ENCODE measurements around the gene ZNRF1.

Gene ZNRF1

DNA sequence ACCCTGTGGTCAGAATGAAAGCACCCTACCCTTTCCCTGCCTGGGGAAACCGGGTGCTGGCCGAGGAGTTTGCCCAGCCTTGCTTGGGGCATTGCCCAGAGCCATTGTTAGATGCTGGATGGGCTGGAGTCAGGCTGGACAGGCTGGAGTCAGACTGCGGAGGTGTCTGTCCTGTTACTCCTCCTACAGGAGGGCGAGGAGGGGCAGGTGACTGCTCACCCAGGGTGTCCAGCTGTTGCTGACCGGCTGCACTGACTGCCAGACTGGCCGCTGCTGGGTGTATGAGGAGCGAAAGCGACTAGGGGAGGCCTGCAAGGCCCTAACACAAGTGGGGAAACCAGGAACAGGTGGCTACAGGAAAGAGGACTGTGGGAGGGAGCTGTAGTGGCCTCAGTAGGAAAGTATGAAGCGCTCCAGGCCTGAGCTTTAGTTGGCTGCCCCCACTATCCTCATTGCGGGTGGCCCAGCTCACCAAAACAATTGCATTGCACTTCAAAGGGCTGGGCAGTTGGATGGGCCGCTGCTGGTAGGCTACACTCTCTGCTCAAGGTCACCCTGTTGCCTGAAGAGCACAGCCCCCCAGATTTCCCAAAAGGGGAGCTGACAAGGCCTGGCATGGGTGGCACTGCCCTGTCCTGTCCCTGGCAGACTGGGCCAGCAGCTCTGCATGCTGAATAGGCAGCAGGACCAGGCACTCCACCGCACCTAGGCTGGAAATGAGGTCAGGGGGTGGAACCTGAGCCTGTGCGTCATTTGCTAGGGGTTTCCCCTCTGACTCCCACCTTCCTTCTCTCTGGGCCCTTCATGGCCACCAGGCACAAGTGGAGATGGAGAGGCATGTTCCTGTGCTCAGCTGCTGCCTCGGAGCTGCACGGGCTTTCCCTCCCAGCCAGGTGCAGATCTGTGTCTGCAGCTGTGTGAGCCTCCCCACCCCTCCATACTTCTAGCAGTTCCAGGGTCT, 99.4 kb downstream of the ZNRF1 start:
- H3K27me3 ChIP-seq (ENCODE audit: insufficient read depth, poor library complexity, severe bottlenecking) = no peaks in the 10 kb centered on the region
- no peaks in the 10 kb centered on the region; the same call in 1 of the 2 replicates for H3K36me3 ChIP-seq (ENCODE audit: low read depth)
- H3K9me3 ChIP-seq (ENCODE audit: severe bottlenecking) = no peaks in the 10 kb centered on the region
- no peak overlapping the region for H3K4me3 ChIP-seq (ENCODE audit: severe bottlenecking)
- DNase-seq (ENCODE audit: low spot score) (no peak), ATAC-seq (ENCODE audit: low read depth) (no peak)
- H3K4me1 ChIP-seq (ENCODE audit: insufficient read depth, poor library complexity, severe bottlenecking) = peaks cover 17% of the 10 kb centered on the region
- no peak overlapping the region for H3K27ac ChIP-seq (ENCODE audit: poor library complexity, severe bottlenecking)
- TF ChIP-seq, protein P1, sequence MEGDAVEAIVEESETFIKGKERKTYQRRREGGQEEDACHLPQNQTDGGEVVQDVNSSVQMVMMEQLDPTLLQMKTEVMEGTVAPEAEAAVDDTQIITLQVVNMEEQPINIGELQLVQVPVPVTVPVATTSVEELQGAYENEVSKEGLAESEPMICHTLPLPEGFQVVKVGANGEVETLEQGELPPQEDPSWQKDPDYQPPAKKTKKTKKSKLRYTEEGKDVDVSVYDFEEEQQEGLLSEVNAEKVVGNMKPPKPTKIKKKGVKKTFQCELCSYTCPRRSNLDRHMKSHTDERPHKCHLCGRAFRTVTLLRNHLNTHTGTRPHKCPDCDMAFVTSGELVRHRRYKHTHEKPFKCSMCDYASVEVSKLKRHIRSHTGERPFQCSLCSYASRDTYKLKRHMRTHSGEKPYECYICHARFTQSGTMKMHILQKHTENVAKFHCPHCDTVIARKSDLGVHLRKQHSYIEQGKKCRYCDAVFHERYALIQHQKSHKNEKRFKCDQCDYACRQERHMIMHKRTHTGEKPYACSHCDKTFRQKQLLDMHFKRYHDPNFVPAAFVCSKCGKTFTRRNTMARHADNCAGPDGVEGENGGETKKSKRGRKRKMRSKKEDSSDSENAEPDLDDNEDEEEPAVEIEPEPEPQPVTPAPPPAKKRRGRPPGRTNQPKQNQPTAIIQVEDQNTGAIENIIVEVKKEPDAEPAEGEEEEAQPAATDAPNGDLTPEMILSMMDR (IDR thresholded peaks at IDR 0.05; ENCODE audit: poor library complexity, severe bottlenecking) = no peak

DNA sequence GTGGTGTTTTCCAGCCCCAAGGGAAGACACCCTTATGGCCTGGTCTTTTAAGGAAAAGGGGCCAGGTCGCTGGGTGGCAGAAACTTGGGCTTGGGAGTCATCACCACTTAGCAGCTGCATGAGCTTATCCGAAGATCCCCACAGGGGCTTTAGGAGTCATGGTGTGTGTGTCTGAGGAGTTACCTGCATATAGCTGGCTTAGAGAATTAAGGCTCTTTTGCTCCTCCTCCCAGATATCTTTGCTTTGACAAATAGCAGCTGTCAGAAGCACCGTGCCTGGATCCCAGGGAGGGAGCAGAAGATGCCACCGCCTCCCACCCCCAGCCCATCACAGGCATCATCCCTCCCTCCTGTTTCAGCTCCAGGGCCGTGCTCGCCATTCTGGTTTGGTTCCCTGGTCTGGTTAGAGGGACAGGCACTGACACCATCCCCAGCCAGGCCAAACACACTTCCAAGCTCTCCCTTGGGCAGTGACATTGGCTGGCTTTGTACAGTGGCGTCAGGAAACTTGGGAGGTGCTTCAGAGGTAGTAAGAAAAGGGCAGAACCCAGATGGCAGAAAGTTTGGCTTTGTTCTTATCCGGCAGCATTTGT, 100.3 kb downstream of the ZNRF1 start:
- no peaks in the 10 kb centered on the region for H3K9me3 ChIP-seq (ENCODE audit: severe bottlenecking)
- no peak overlapping the region for H3K27ac ChIP-seq (ENCODE audit: poor library complexity, severe bottlenecking)
- TF ChIP-seq, protein P1 (IDR thresholded peaks at IDR 0.05; ENCODE audit: poor library complexity, severe bottlenecking) = no peak
- no peaks in the 10 kb centered on the region; the same call in 1 of the 2 replicates for H3K36me3 ChIP-seq (ENCODE audit: low read depth)
- ATAC-seq (ENCODE audit: low read depth) (no peak), DNase-seq (ENCODE audit: low spot score) (no peak)
- H3K4me3 ChIP-seq (ENCODE audit: severe bottlenecking) = no peak overlapping the region
- H3K27me3 ChIP-seq (ENCODE audit: insufficient read depth, poor library complexity, severe bottlenecking) = no peaks in the 10 kb centered on the region
- H3K4me1 ChIP-seq (ENCODE audit: insufficient read depth, poor library complexity, severe bottlenecking) = peaks cover 17% of the 10 kb centered on the region

DNA sequence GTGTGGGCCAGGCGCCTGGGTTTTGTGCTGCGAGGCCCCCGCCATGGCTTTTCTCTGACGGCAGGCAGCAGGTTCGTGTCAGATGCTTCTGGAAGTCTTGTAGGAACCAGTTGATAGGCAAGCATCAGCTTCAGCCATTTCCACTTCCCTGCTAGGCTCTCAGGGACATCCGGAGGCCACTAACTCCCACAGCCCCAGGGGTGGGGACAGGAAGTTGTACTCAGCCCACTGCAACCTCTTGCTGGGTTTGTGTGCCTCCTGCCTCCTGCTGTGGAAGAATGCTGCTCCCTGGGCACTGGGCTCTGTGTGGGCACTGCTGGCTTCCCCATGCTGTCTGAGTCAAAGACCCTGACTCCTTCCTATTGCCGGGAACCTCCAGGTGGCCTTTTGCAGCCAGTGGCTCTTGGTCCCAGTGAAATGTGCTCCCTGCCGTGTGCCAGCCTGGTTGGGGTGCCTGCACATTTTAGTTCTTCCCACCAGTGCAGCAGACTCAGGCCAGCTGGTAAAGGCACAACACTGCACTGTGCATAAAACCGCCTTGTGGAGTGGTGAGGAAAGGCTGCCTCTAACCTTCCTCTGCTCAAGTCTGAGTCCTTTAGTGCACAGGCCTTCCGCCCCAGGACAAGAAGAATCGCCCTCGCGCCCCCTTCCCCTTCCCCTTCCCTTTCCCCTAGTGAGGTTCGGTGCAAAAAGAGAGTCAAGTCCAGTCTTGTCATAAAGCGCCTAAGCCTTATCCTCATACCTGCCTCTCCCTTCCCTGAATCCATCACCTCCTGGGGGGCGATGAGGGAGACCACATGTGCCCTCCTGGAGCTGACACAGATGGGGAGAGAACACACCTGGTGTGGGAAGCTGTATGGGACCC, 101.1 kb downstream of the ZNRF1 start:
- DNase-seq (ENCODE audit: low spot score) (no peak), ATAC-seq (ENCODE audit: low read depth) (0 out of 3 replicates have a peak, but pooled peaks have one; percentile 13)
- no peak overlapping the region for H3K4me3 ChIP-seq (ENCODE audit: severe bottlenecking)
- H3K27ac ChIP-seq (ENCODE audit: poor library complexity, severe bottlenecking) = no peak overlapping the region
- TF ChIP-seq, protein P1 (IDR thresholded peaks at IDR 0.05; ENCODE audit: poor library complexity, severe bottlenecking) = no peak
- no peaks in the 10 kb centered on the region for H3K27me3 ChIP-seq (ENCODE audit: insufficient read depth, poor library complexity, severe bottlenecking)
- no peaks in the 10 kb centered on the region for H3K9me3 ChIP-seq (ENCODE audit: severe bottlenecking)
- H3K36me3 ChIP-seq (ENCODE audit: low read depth) = no peaks in the 10 kb centered on the region; the same call in 1 of the 2 replicates
- H3K4me1 ChIP-seq (ENCODE audit: insufficient read depth, poor library complexity, severe bottlenecking) = peaks cover 17% of the 10 kb centered on the region

DNA sequence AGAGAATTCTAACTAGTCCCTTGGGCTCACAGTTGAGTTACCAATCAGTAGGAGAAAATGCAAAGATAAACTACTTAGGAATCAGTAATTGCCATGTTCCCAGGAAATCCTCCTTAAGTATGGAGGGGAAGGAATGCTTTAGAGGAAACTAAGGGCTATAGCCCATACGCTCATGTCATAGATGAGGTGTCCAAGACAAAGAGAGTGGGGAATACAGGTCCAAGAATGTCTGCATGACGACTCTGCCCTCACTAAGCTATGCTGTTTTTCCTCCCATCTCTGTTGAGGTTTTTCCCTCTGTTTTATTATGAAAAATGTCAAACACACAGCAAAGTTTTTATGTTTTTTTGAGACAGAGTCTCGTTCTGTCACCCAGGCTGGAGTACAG, 101.8 kb downstream of the ZNRF1 start:
- H3K27ac ChIP-seq (ENCODE audit: poor library complexity, severe bottlenecking) = no peak overlapping the region
- H3K4me1 ChIP-seq (ENCODE audit: insufficient read depth, poor library complexity, severe bottlenecking) = peaks cover 17% of the 10 kb centered on the region
- TF ChIP-seq, protein P1 (IDR thresholded peaks at IDR 0.05; ENCODE audit: poor library complexity, severe bottlenecking) = no peak
- H3K27me3 ChIP-seq (ENCODE audit: insufficient read depth, poor library complexity, severe bottlenecking) = no peaks in the 10 kb centered on the region
- no peaks in the 10 kb centered on the region for H3K9me3 ChIP-seq (ENCODE audit: severe bottlenecking)
- DNase-seq (ENCODE audit: low spot score) = no peak
- H3K36me3 ChIP-seq (ENCODE audit: low read depth) = no peaks in the 10 kb centered on the region; the same call in 1 of the 2 replicates
- ATAC-seq (ENCODE audit: low read depth) = no peak
- no peak overlapping the region for H3K4me3 ChIP-seq (ENCODE audit: severe bottlenecking)

Measured in RWPE2 (cell line).